HCT116 (cell line): ENCODE measurements around the gene FBXO21. TPM values are rescaled to one million over a fixed set of nuclear protein-coding genes. Genes with fewer than 3 reads are reported as not detected.

Source experiments
- ATAC-seq: fragments of 200-7000 bp; cut with Tn5 transposase; 2 replicates; pipeline ENCODE4 v1.9.1; 2020; ENCODE audit warnings: mild to moderate bottlenecking, moderate library complexity
- BruUV-seq: library from RNA; stranded (reverse); fragments of 400-500 nt; replicated peaks from 2 replicates; lab custom pipeline; 2021; lab: Mats Ljungman, UMichigan
- CTCF ChIA-PET: fragments of 300-600 bp; sonication (Branson Sonifier 250); formaldehyde crosslinking; loops from one replicate; lab custom pipeline; 2021; ENCODE audit warnings: antibody characterized with exemption; lab: Charles Lee
- POLR2A ChIA-PET: fragments of 300-600, 350-600 bp; sonication (Branson Sonifier 250); formaldehyde crosslinking; loops from one replicate; lab custom pipeline; 2021; ENCODE audit warnings: antibody characterized with exemption; lab: Charles Lee
- RAD21 ChIA-PET, 2 experiments: fragments of 300-600 bp; sonication (Branson Sonifier 250); formaldehyde crosslinking; loops; one replicate each; lab custom pipeline; 2023; ENCODE audit warnings: low total read pairs in 2 of 2; ENCODE audit not compliant: uncharacterized antibody in 2 of 2, unreplicated experiment in 2 of 2, low non-redundant PET in 1 of 2; lab: Charles Lee
- DNase-seq: peaks from one replicate; pipeline ENCODE4 v3.0.0-alpha.2; 2010; ENCODE audit warnings: low read depth, low spot score
- H2AFZ ChIP-seq: fragments of 200-600 bp; shearing (Covaris generic), sonication (generic); 2 replicates; pipeline ENCODE4 v1.6.1; 2017; ENCODE audit warnings: low read depth, mixed run types, mixed read lengths, antibody characterized with exemption, low read length; ENCODE audit not compliant: poor library complexity, severe bottlenecking
- H3K27ac ChIP-seq: 2 replicates; pipeline ENCODE4 v1.5.1; 2012; ENCODE audit warnings: low read depth, low read length
- H3K27me3 ChIP-seq: fragments of 200-600 bp; sonication (generic); 2 replicates; pipeline ENCODE4 v1.6.1; 2016; ENCODE audit warnings: mixed run types, low read length, mixed read lengths; ENCODE audit not compliant: insufficient read depth
- H3K36me3 ChIP-seq, 2 experiments: fragments of 200-500 bp in 1 of 2; fragments of 200-600 bp in 1 of 2; sonication (Bioruptor generic) in 1 of 2; sonication (generic) in 1 of 2; 2 replicates each; pipeline versions ENCODE4 v1.5.1 to v1.6.1; 2014 to 2016; ENCODE audit warnings: low read length in 2 of 2, inconsistent platforms in 1 of 2, mixed read lengths in 1 of 2, mixed run types in 1 of 2; ENCODE audit not compliant: insufficient read depth in 2 of 2, control insufficient read depth in 1 of 2
- H3K4me1 ChIP-seq, 2 experiments: fragments of 200-600 bp in 1 of 2; sonication (generic) in 1 of 2; 2 replicates each; pipeline versions ENCODE4 v1.5.1 to v1.6.1; 2012 to 2017; ENCODE audit warnings: low read length in 2 of 2, inconsistent platforms in 1 of 2, mild to moderate bottlenecking in 1 of 2, mixed read lengths in 1 of 2, mixed run types in 1 of 2, moderate library complexity in 1 of 2; ENCODE audit not compliant: insufficient read depth in 2 of 2, control insufficient read depth in 1 of 2
- H3K4me2 ChIP-seq: fragments of 200-600 bp; sonication (generic); 2 replicates; pipeline ENCODE4 v1.6.1; 2017; ENCODE audit warnings: mixed run types, low read length, mixed read lengths
- H3K4me3 ChIP-seq, 2 experiments: fragments of 200-600 bp in 1 of 2; sonication (generic) in 1 of 2; replicated peaks in 1 of 2; 2 replicates each; pipeline ENCODE4 v1.5.1; 2011 to 2016; ENCODE audit warnings: low read length in 2 of 2, control low read depth in 1 of 2, low read depth in 1 of 2, mild to moderate bottlenecking in 1 of 2, mixed read lengths in 1 of 2, mixed run types in 1 of 2
- H3K79me2 ChIP-seq: fragments of 200-600 bp; sonication (generic); 2 replicates; pipeline ENCODE4 v1.6.1; 2017; ENCODE audit warnings: mild to moderate bottlenecking, mixed run types, low read length, moderate library complexity, mixed read lengths; ENCODE audit not compliant: insufficient read depth
- H3K9ac ChIP-seq: fragments of 200-600 bp; sonication (generic); 2 replicates; pipeline ENCODE4 v1.6.1; 2016; ENCODE audit warnings: low read length, mixed read lengths
- H3K9me2 ChIP-seq: fragments of 200-600 bp; sonication (generic), shearing (Covaris generic); 2 replicates; pipeline ENCODE4 v1.6.1; 2017; ENCODE audit warnings: mixed run types, mild to moderate bottlenecking, moderate library complexity; ENCODE audit not compliant: insufficient read depth
- H3K9me3 ChIP-seq, 2 experiments: fragments of 200-500 bp in 1 of 2; fragments of 200-600 bp in 1 of 2; sonication (Bioruptor generic) in 1 of 2; sonication (generic) in 1 of 2; 2 replicates each; pipeline ENCODE4 v1.6.1; 2014 to 2017; ENCODE audit warnings: low read length in 2 of 2, mixed read lengths in 2 of 2, inconsistent platforms in 1 of 2, low read depth in 1 of 2, mild to moderate bottlenecking in 1 of 2, mixed run types in 1 of 2, moderate library complexity in 1 of 2; ENCODE audit not compliant: control insufficient read depth in 1 of 2, insufficient read depth in 1 of 2
- H4K20me1 ChIP-seq: fragments of 200-600 bp; sonication (generic), shearing (Covaris generic); 2 replicates; pipeline ENCODE4 v1.6.1; 2017; ENCODE audit warnings: mixed run types, mild to moderate bottlenecking, moderate library complexity; ENCODE audit not compliant: insufficient read depth
- CEBPB ChIP-seq: IDR thresholded peaks from 2 replicates; pipeline ENCODE4 v1.6.1; 2012; ENCODE audit warnings: low read depth
- CTCF ChIP-seq, 3 experiments: fragments of 200-600 bp in 1 of 3; sonication (generic) in 1 of 3; IDR thresholded peaks in 2 of 3; conservative IDR thresholded peaks in 1 of 3; 2 replicates each; pipeline ENCODE4 v1.5.1; 2012 to 2017; ENCODE audit warnings: low read depth in 2 of 3, low read length in 2 of 3, antibody characterized with exemption in 1 of 3, borderline replicate concordance in 1 of 3, control low read depth in 1 of 3, mild to moderate bottlenecking in 1 of 3, mixed read lengths in 1 of 3, mixed run types in 1 of 3, moderate library complexity in 1 of 3; ENCODE audit not compliant: insufficient read depth in 1 of 3
- EGR1 ChIP-seq: IDR thresholded peaks from 2 replicates; pipeline ENCODE4 v1.6.1; 2012; ENCODE audit warnings: low read depth
- ELF1 ChIP-seq: IDR thresholded peaks from 2 replicates; pipeline ENCODE4 v1.6.1; 2012; ENCODE audit warnings: low read depth, borderline replicate concordance
- EZH2phosphoT487 ChIP-seq: fragments of 200-600 bp; IDR thresholded peaks from 2 replicates; pipeline ENCODE4 v1.6.1; 2018; ENCODE audit warnings: antibody characterized with exemption, borderline replicate concordance
- FOSL1 ChIP-seq: IDR thresholded peaks from 2 replicates; pipeline ENCODE4 v1.6.1; 2012; ENCODE audit warnings: low read depth
- POLR2A ChIP-seq: IDR thresholded peaks from 2 replicates; pipeline ENCODE4 v1.7.0; 2011; ENCODE audit warnings: borderline replicate concordance; ENCODE audit not compliant: insufficient read depth, insufficient read length; ENCODE audit errors: extremely low read depth
- POLR2AphosphoS5 ChIP-seq: IDR thresholded peaks from 2 replicates; pipeline ENCODE4 v1.6.1; 2011; ENCODE audit warnings: mild to moderate bottlenecking, low read depth, low read length, moderate library complexity
- RAD21 ChIP-seq: IDR thresholded peaks from 2 replicates; pipeline ENCODE4 v1.6.1; 2012; ENCODE audit warnings: low read depth, mild to moderate bottlenecking
- SIN3A ChIP-seq: IDR thresholded peaks from 2 replicates; pipeline ENCODE4 v1.6.1; 2012; ENCODE audit warnings: low read depth
- SP1 ChIP-seq: IDR thresholded peaks from 2 replicates; pipeline ENCODE4 v1.6.1; 2012; ENCODE audit warnings: low read depth
- SRF ChIP-seq: IDR thresholded peaks from 2 replicates; pipeline ENCODE4 v1.6.1; 2012; ENCODE audit warnings: low read depth
- TCF7L2 ChIP-seq: IDR thresholded peaks from 2 replicates; pipeline ENCODE4 v1.7.0; 2011; ENCODE audit warnings: borderline replicate concordance, inconsistent platforms; ENCODE audit not compliant: insufficient read depth, insufficient read length; ENCODE audit errors: extremely low read depth
- YY1 ChIP-seq: IDR thresholded peaks from 2 replicates; pipeline ENCODE4 v1.6.1; 2011; ENCODE audit warnings: low read length, low read depth, moderate library complexity, mild to moderate bottlenecking; ENCODE audit not compliant: insufficient replicate concordance; ENCODE audit errors: extremely low read depth
- ZBTB33 ChIP-seq: IDR thresholded peaks from 2 replicates; pipeline ENCODE4 v1.6.1; 2011; ENCODE audit warnings: mild to moderate bottlenecking, low read length, moderate library complexity; ENCODE audit not compliant: insufficient replicate concordance; ENCODE audit errors: extremely low read depth
- ZFX ChIP-seq: fragments of 450-650 bp; IDR thresholded peaks from 2 replicates; pipeline ENCODE4 v1.6.1; 2017
- ZNF274 ChIP-seq: fragments of 200-500 bp; sonication (Bioruptor generic); IDR thresholded peaks from 2 replicates; pipeline ENCODE4 v1.6.1; 2014; ENCODE audit warnings: mild to moderate bottlenecking, low read depth, low read length, inconsistent platforms
- intact Hi-C: fragments of 100-400 bp; cut with micrococcal nuclease; formaldehyde crosslinking; loops from 2 replicates; pipeline ENCODE4 v1.10.0; 2022
- total RNA-seq: library from RNA; stranded (reverse); gene quantifications from one replicate; pipeline ENCODE4 v1.2.1, GENCODE V29; 2021; ENCODE audit not compliant: unreplicated experiment

The FBXO21 gene
- total RNA-seq, 1 experiment from 2014 or later = 45.5 TPM

- H3K27me3 ChIP-seq = 0 out of 2 replicates have a peak, but pooled peaks cover 3% of the 10 kb centered on the region
- no peak overlapping the region for H3K27ac ChIP-seq
- no peak overlapping the region for H3K4me3 ChIP-seq
- H3K4me1 ChIP-seq = no peaks in the 10 kb centered on the region
- ATAC-seq (no peak), DNase-seq (no peak)
- RAD21 ChIA-PET = no interaction called here
- no peak overlapping the region for H3K4me2 ChIP-seq
- no peak for TF ChIP-seq EGR1
- no peak for TF ChIP-seq ZNF274
- no peak for TF ChIP-seq EZH2phosphoT487
- TF ChIP-seq SRF = no peak
- TF ChIP-seq SIN3A = no peak
- no peak for TF ChIP-seq YY1
- no peak for TF ChIP-seq SP1
- TF ChIP-seq ELF1 = no peak
- TF ChIP-seq POLR2A = no peak
- no peak for TF ChIP-seq POLR2AphosphoS5
- no peak for TF ChIP-seq ZBTB33
- TF ChIP-seq CEBPB = no peak
- no peak for TF ChIP-seq TCF7L2
- TF ChIP-seq FOSL1 = no peak
- TF ChIP-seq CTCF (IDR thresholded peaks at IDR 0.05 in 2 of 3, conservative IDR thresholded peaks at IDR 0.05 in 1 of 3; ENCODE audit: borderline replicate concordance in 1 of 3, insufficient read depth in 1 of 3, low read depth in 2 of 3, low read length in 2 of 3) = no peak
- no peak for TF ChIP-seq ZFX
- no peak for TF ChIP-seq RAD21
- intact Hi-C loops = no loop called here
- no peaks in the 10 kb centered on the region for H3K36me3 ChIP-seq
- no TSS peak for BruUV-seq
- POLR2A ChIA-PET = no interaction called here
- no peaks in the 10 kb centered on the region for H4K20me1 ChIP-seq
- no peaks in the 10 kb centered on the region for H3K9me2 ChIP-seq
- H3K9me3 ChIP-seq = no peaks in the 10 kb centered on the region
- no peak overlapping the region for H2AFZ ChIP-seq
- no peaks in the 10 kb centered on the region for H3K79me2 ChIP-seq
- H3K9ac ChIP-seq = no peak overlapping the region
- CTCF ChIA-PET = interaction anchor here (1.1 to 1.6 kb wide), 3 partner anchors 603 to 623 kb away, joined by 4 to 7 read pairs (median 5); no protein-coding TSS in a partner anchor
Observed at GRCh38 chr12:117234441-117234840, 44.2 kb upstream of the FBXO21 start.
